Endothelial cell (in vitro differentiated cells): ENCODE results near the gene NELL1. TPM values are rescaled to one million over a fixed set of nuclear protein-coding genes. Genes with fewer than 3 reads are reported as not detected.
"Not testable (repeated sequence)": the region's sequence is repeated elsewhere in the genome, so short reads cannot be mapped to it uniquely, and the experiment has no call there.

ENCODE experiments used
- DNase-seq: peaks from one replicate; pipeline ENCODE4 v3.0.0; 2021; ENCODE audit warnings: low spot score
- H3K27ac Mint-ChIP-seq: one replicate; pipeline ENCODE4 v1.8.0; 2021; ENCODE audit warnings: mixed read lengths, inconsistent platforms; ENCODE audit not compliant: unreplicated experiment
- H3K27me3 Mint-ChIP-seq: one replicate; pipeline ENCODE4 v1.8.0; 2021; ENCODE audit warnings: mild to moderate bottlenecking, moderate library complexity, mixed read lengths, inconsistent platforms; ENCODE audit not compliant: unreplicated experiment
- H3K36me3 Mint-ChIP-seq: one replicate; pipeline ENCODE4 v1.8.0; 2021; ENCODE audit warnings: mild to moderate bottlenecking, low read depth, mixed read lengths, inconsistent platforms; ENCODE audit not compliant: unreplicated experiment
- H3K4me1 Mint-ChIP-seq: one replicate; pipeline ENCODE4 v1.8.0; 2021; ENCODE audit warnings: mild to moderate bottlenecking, mixed read lengths, inconsistent platforms; ENCODE audit not compliant: unreplicated experiment
- H3K4me3 Mint-ChIP-seq: one replicate; pipeline ENCODE4 v1.8.0; 2021; ENCODE audit warnings: mild to moderate bottlenecking, mixed read lengths, inconsistent platforms; ENCODE audit not compliant: unreplicated experiment
- H3K9me3 Mint-ChIP-seq: one replicate; pipeline ENCODE4 v1.8.0; 2021; ENCODE audit warnings: mixed read lengths, inconsistent platforms; ENCODE audit not compliant: unreplicated experiment
- total RNA-seq: library from RNA; stranded (reverse); fragmentation: NEBNext Ultra II Directional; extraction: Animal tissue kit (Norgen Biotek cat#: 25700); gene quantifications from one replicate; pipeline ENCODE4 v1.2.1, GENCODE V29; 2021; ENCODE audit not compliant: unreplicated experiment
- TF ChIP-seq, protein P1 (sequence below): fragments of 200-600 bp; sonication (generic); IDR thresholded peaks from one replicate; pipeline ENCODE4 v1.5.0; 2021; ENCODE audit warnings: antibody characterized with exemption; ENCODE audit not compliant: unreplicated experiment

Gene NELL1
- total RNA-seq, 1 donor from 2014 or later = 0.26 TPM

DNA sequence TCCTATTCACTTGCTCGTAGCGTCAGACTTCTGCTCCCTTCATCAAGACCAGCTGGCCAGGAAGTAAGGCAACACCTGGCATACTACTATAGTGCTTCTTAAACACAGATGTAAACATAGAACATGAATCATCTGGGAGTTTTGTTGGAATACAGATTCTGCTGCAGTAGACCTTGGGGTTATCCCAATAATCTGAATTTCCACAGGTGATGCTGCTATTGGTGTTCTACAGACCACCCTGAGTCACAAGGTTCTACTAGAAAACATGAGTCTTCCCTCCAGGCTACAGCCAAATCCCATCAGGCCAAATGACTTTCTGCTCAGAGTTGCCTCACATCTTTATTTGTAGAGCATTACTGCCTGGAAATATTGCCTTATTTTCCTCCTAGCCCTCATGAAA lies 175.2 kb downstream of the NELL1 start:
- Mint-ChIP-seq H3K4me3 (no peak overlapping the region), H3K27ac (no peak overlapping the region), H3K36me3 (no peaks in the 10 kb centered on the region), H3K4me1 (no peaks in the 10 kb centered on the region), H3K27me3 (no peaks in the 10 kb centered on the region), H3K9me3 (no peaks in the 10 kb centered on the region)
- TF ChIP-seq, protein P1, sequence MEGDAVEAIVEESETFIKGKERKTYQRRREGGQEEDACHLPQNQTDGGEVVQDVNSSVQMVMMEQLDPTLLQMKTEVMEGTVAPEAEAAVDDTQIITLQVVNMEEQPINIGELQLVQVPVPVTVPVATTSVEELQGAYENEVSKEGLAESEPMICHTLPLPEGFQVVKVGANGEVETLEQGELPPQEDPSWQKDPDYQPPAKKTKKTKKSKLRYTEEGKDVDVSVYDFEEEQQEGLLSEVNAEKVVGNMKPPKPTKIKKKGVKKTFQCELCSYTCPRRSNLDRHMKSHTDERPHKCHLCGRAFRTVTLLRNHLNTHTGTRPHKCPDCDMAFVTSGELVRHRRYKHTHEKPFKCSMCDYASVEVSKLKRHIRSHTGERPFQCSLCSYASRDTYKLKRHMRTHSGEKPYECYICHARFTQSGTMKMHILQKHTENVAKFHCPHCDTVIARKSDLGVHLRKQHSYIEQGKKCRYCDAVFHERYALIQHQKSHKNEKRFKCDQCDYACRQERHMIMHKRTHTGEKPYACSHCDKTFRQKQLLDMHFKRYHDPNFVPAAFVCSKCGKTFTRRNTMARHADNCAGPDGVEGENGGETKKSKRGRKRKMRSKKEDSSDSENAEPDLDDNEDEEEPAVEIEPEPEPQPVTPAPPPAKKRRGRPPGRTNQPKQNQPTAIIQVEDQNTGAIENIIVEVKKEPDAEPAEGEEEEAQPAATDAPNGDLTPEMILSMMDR = no peak
- no peak for DNase-seq

DNA sequence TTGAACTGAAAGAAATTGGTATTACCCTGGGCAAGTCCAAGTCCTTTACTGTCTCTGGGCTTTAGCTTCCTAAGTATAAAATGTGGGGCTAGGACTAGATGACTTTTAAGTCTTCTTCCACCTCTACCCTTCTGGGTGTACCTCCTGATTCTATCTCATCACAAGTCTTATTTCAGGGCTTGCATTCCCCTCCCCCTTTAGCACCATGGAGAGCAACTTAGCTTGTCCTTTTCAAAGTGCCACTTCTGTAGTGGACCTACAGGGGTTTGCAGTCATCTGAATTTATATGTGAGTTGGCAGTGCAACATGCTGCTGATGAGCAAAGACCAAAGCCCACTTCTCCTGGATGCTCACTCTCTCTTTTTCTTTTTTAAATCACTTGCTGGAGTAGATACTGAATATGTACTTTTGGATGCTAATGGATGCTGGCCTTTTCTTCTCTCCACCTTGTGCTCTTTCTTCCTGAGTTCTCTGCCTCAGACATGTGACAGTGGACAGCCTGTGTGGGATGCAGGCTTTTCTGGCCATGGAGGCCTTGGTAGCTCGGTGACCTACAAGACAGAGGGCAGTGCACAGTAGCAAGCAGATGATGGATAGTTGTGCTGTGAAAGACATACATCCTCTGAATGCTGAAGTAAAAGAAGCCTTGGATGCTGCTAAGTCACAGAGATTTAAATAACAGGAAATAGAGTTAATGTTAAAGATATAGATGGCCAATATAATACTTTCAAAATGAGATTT lies 185.0 kb downstream of the NELL1 start:
- Mint-ChIP-seq H3K4me3 (no peak overlapping the region), H3K36me3 (no peaks in the 10 kb centered on the region), H3K9me3 (no peaks in the 10 kb centered on the region), H3K27ac (no peak overlapping the region), H3K27me3 (peaks cover 4% of the 10 kb centered on the region), H3K4me1 (no peaks in the 10 kb centered on the region)
- TF ChIP-seq, protein P1 = no peak
- peak; percentile 33 for DNase-seq

DNA sequence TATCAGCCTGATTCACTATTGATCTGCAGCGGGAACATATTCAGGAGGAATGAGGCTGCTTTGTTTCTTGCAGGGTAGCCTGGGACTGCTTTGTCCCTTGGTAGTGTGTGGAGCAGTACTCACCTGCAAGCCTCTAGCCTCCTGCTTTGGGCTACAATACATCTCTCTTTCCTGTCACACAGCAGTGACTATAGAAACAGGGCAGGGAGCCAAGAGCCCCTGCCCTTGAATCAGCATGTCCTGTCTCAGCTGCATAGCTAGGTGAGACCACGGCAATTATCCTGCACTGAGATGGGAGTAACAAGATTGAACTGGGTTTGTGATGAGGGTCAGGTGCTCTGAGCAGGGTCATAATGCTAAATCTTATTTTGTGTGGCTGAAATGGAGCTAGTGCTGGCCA lies 191.9 kb downstream of the NELL1 start:
- Mint-ChIP-seq H3K36me3 (no peaks in the 10 kb centered on the region), H3K27ac (no peak overlapping the region), H3K4me3 (no peak overlapping the region), H3K9me3 (no peaks in the 10 kb centered on the region), H3K4me1 (no peaks in the 10 kb centered on the region), H3K27me3 (peaks cover 6% of the 10 kb centered on the region)
- no peak for DNase-seq
- TF ChIP-seq, protein P1 = no peak

DNA sequence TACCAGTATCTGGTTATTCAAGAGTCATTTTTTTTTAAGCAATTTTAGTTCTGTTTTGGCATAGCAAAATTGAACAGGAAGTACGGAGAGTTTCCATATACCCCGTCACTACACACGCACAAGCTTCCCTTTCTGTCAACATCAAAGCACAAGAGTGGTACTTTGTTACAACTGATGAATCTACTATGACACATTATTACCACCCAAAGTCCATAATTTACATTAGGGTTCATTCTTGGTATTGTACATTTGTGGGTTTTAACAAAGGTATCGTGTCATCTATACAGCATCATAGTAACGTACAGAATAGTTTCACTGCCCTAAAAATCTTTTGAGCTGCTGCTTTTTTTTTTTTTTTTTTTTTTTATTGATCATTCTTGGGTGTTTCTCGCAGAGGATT lies 192.9 kb downstream of the NELL1 start:
- not testable (repeated sequence) for H3K27ac Mint-ChIP-seq, H3K4me1 Mint-ChIP-seq, H3K27me3 Mint-ChIP-seq, DNase-seq, H3K9me3 Mint-ChIP-seq, H3K36me3 Mint-ChIP-seq, H3K4me3 Mint-ChIP-seq

DNA sequence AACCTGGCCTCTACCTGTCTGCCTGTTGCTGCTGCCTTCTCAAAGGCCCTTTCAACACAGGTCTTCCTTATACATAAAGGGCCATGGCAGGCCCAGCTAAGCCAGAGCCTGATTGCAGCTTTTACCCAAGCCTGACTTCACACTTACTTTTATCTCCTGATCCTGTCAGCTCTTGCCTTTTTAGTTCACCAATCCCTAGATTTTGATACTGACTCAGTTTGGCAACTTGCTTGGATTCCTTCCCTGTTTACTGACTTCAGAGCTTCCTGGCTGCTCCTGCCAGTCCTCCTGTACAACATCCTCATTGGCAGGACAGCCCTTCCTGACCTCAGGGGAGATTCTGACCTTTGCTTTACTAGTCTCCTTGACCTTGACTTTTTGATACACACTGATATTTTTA lies 195.2 kb downstream of the NELL1 start:
- Mint-ChIP-seq H3K36me3 (no peaks in the 10 kb centered on the region), H3K4me3 (no peak overlapping the region), H3K27ac (no peak overlapping the region), H3K9me3 (no peaks in the 10 kb centered on the region), H3K27me3 (peaks cover 3% of the 10 kb centered on the region), H3K4me1 (no peaks in the 10 kb centered on the region)
- DNase-seq = no peak
- TF ChIP-seq, protein P1 = no peak
